ENCODE measurements around the gene KLHL24. TPM values are rescaled to one million over a fixed set of nuclear protein-coding genes. Genes with fewer than 3 reads are reported as not detected.

KLHL24 gene
- total and polyA plus RNA-seq, 2 of the 13 experiments (the other 11 are each of a cell fraction or from before 2014, with no cell fraction given), result 6.9 to 15.7 TPM

DNA sequence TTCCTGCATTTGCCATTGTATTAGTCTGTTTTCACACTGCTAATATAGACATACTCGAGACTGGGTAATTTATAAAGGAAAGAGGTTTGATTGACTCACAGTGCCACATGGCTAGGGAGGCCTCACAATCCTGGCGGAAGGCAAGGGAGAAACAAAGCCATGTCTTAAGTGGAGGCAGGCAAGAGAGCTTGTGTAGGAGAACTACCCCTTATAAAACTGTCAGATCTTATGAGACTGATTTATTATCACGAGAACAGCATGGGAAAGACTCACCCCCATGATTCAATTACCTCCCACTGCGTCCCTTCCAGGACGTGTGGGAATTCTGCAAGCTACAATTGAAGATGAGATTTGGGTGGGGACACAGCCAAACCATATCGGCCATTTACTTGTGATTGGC lies 90.0 kb downstream of the KLHL24 start:
- Histone ChIP-seq H3K4me2 (ENCODE audit: low read depth, low read length) (no peak overlapping the region), H2AFZ (ENCODE audit: low read length) (no peak overlapping the region), H3K27me3 (ENCODE audit: control insufficient read depth in 1 of 2, insufficient read depth in 2 of 2, low read length in 2 of 2) (no peaks in the 10 kb centered on the region), H3K9ac (ENCODE audit: insufficient read depth, low read depth, low read length) (no peak overlapping the region), H3K27ac (ENCODE audit: extremely low read length, insufficient read depth, low read length) (no peak overlapping the region), H3K9me3 (ENCODE audit: low read length) (no peaks in the 10 kb centered on the region), H3K4me1 (ENCODE audit: insufficient read depth, low read length) (no peaks in the 10 kb centered on the region), H4K20me1 (ENCODE audit: insufficient read depth, low read length) (no peaks in the 10 kb centered on the region), H3K79me2 (ENCODE audit: insufficient read depth, low read length) (no peaks in the 10 kb centered on the region), H3K36me3 (replicated peaks in 1 of 2; ENCODE audit: control insufficient read depth in 1 of 2, insufficient read depth in 2 of 2, low read length in 2 of 2) (peaks cover 15 to 77% of the 10 kb centered on the region in 2 experiments), H3K4me3 (replicated peaks in 1 of 3; ENCODE audit: insufficient read depth in 1 of 3, low read depth in 2 of 3, low read length in 3 of 3) (no peak overlapping the region)
- TF ChIP-seq, protein P1, sequence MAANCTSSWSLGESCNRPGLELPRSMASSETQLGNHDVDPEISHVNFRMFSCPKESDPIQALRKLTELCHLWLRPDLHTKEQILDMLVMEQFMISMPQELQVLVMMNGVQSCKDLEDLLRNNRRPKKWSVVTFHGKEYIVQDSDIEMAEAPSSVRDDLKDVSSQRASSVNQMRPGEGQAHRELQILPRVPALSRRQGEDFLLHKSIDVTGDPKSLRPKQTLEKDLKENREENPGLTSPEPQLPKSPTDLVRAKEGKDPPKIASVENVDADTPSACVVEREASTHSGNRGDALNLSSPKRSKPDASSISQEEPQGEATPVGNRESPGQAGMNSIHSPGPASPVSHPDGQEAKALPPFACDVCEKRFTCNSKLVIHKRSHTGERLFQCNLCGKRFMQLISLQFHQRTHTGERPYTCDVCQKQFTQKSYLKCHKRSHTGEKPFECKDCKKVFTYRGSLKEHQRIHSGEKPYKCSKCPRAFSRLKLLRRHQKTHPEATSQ (CRISPR knock-in tag; IDR thresholded peaks at IDR 0.05; ENCODE audit: borderline replicate concordance), result no peak
- TF ChIP-seq ZNF788 (CRISPR knock-in tag; IDR thresholded peaks at IDR 0.05; ENCODE audit: borderline replicate concordance) (no peak), ZSCAN30 (CRISPR knock-in tag; IDR thresholded peaks at IDR 0.05) (no peak), ZNF746 (CRISPR knock-in tag; IDR thresholded peaks at IDR 0.05) (no peak), NR1H2 (CRISPR knock-in tag; IDR thresholded peaks at IDR 0.05; ENCODE audit: borderline replicate concordance, low read depth) (no peak), SNAPC2 (CRISPR knock-in tag; IDR thresholded peaks at IDR 0.05) (no peak), POGZ (CRISPR knock-in tag; IDR thresholded peaks at IDR 0.05) (no peak)
- ChIA-PET POLR2A (no interaction called here), CTCF (ENCODE audit: low intra/inter-chr PET ratio, low total read pairs) (no interaction called here)
- in situ Hi-C loops (cut with HindIII; ENCODE audit: extremely low pct_ligation_motif_present, low pct_unique_long_range_greater_than_20kb), result no loop called here
- intact Hi-C loops (cut with micrococcal nuclease; ENCODE audit: unreplicated experiment), result no loop called here
- DNase-seq (ENCODE audit: low spot score), result no peak
- WGBS (ENCODE audit: low lambda C conversion rate), result 78% methylated on average over 5 of the region's 6 CpGs
- no peak for FAIRE-seq
- no TSS peak for BruUV-seq (replicated peaks)
- ATAC-seq, result no peak

DNA sequence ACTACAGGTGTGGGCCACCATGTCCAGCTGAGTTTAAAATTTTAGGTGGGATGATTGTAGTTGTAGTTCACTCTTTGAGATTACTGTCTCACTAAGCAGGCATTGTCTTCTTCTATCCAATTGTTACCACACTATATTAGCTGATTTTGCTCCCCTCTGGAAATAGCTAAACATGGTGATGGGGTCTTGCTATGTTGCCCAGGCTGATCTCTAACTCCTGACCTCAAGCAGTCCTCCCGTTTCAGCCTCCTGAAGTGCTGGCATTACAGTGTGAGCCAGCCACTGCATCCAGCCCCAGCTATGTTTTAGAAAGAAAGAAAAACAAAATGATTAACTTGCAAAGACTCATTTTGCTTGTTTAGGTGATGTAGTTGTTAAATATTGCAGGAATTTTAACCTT lies 92.8 kb downstream of the KLHL24 start:
- CTCF ChIA-PET (ENCODE audit: low intra/inter-chr PET ratio, low total read pairs), result no interaction called here

More for the DNA sequence above, 92.8 kb downstream of the KLHL24 start:
- no peak for DNase-seq (ENCODE audit: low spot score)
- WGBS (ENCODE audit: low lambda C conversion rate), result 100% methylated on average over 1 of the region's 1 CpG
- no peak overlapping the region for H3K4me2 ChIP-seq (ENCODE audit: low read depth, low read length)
- H3K9me3 ChIP-seq (ENCODE audit: low read length), result no peaks in the 10 kb centered on the region
- no peak overlapping the region for H2AFZ ChIP-seq (ENCODE audit: low read length)
- in situ Hi-C loops (cut with HindIII; ENCODE audit: extremely low pct_ligation_motif_present, low pct_unique_long_range_greater_than_20kb) (no loop called here), intact Hi-C loops (cut with micrococcal nuclease; ENCODE audit: unreplicated experiment) (no loop called here)
- H3K9ac ChIP-seq (ENCODE audit: insufficient read depth, low read depth, low read length), result no peak overlapping the region
- no TSS peak for BruUV-seq (replicated peaks)
- H3K79me2 ChIP-seq (ENCODE audit: insufficient read depth, low read length), result no peaks in the 10 kb centered on the region
- no peak for FAIRE-seq
- H3K36me3 ChIP-seq (replicated peaks in 1 of 2; ENCODE audit: control insufficient read depth in 1 of 2, insufficient read depth in 2 of 2, low read length in 2 of 2), result peaks cover 14 to 75% of the 10 kb centered on the region in 2 experiments
- no peaks in the 10 kb centered on the region for H3K27me3 ChIP-seq (ENCODE audit: control insufficient read depth in 1 of 2, insufficient read depth in 2 of 2, low read length in 2 of 2)
- H3K27ac ChIP-seq (ENCODE audit: extremely low read length, insufficient read depth, low read length), result no peak overlapping the region
- no peak for TF ChIP-seq NFE2L2 (IDR thresholded peaks at IDR 0.05; ENCODE audit: low read length)
- TF ChIP-seq ZNF121 (CRISPR knock-in tag; IDR thresholded peaks at IDR 0.05), result peak; percentile 74
- TF ChIP-seq ZMYM4 (CRISPR knock-in tag; IDR thresholded peaks at IDR 0.05), result no peak
- H4K20me1 ChIP-seq (ENCODE audit: insufficient read depth, low read length), result no peaks in the 10 kb centered on the region
- ATAC-seq, result no peak
- H3K4me3 ChIP-seq (replicated peaks in 1 of 3; ENCODE audit: insufficient read depth in 1 of 3, low read depth in 2 of 3, low read length in 3 of 3), result no peak overlapping the region
- no peaks in the 10 kb centered on the region for H3K4me1 ChIP-seq (ENCODE audit: insufficient read depth, low read length)
- POLR2A ChIA-PET, result no interaction called here

Measured in HepG2 (cell line).